HG02943 (cell line): Measurements from ENCODE around the gene FBXL19.

Experiments used
- ATAC-seq: cut with Tn5 transposase; IDR thresholded peaks from one replicate; pipeline ENCODE4 v1.9.1; 2021; ENCODE audit warnings: mild to moderate bottlenecking, low read depth, moderate library complexity; ENCODE audit not compliant: unreplicated experiment

FBXL19 gene

GRCh38 chr16:30942426-30942806, 19.0 kb downstream of the FBXL19 start:
- ATAC-seq, result no peak

GRCh38 chr16:30944352-30944751, 21.0 kb downstream of the FBXL19 start:
- ATAC-seq, result no peak

DNA sequence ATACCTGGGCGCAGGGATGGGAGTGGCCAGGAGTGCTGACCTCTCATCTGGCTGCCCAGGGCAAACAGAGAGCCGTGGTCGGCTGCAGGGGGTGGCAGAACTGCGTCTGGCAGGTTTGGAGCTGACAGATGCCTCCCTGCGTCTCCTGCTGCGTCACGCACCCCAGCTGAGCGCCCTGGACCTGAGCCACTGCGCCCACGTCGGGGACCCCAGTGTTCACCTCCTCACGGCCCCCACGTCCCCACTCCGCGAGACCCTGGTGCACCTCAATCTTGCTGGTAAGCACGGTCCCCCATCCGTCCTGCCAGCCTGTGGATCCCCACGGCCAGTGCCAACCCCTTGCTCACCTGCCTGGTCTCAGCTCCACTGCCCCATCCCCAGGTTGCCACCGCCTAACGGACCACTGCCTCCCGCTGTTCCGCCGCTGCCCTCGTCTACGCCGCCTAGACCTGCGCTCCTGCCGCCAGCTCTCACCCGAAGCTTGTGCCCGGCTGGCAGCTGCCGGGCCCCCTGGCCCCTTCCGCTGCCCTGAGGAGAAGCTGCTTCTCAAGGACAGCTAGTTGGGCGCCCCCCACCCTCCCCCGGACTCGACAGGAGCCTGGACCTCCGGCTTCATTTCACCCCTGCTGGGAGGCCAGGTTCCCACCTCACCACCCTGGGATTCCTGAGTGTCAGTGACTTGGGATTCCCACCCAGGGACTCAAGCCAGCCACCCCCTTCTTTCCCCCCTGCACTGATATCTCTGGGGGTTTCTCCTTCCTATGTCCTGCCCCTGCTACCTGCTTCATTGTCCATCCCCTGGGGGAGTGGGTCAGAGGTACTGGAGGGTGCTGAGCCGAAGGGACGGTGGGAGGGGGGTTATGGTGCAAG, 23.5 kb downstream of the FBXL19 start:
- ATAC-seq, result no peak

DNA sequence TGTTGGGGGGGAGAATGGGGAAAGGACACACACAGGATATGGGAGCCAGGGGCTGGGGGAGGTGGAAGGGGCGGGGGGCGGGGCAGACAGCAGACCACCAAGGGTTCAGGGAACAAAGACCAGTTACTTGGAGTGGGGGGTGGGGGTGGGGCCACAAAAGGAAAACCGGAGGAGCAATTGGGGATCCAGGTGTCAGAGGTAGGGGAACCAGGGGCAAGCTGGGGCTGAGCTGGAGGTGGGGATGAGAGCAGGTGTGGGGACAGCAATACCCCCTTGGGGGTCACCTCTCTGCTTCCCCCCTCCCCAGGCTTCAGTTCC, 24.1 kb downstream of the FBXL19 start:
- no peak for ATAC-seq

GRCh38 chr16:30947859-30948666, 24.7 kb downstream of the FBXL19 start:
- ATAC-seq, result peak; percentile 10

- ATAC-seq, result peak; percentile 62
These were observed 25.6 kb downstream of the FBXL19 start, which contains the start of gene ORAI3 for GRCh38 chr16:30948667-30949649. Gene ORAI3 (plus strand): TSS chr16:30949068. CDS start chr16:30949290, 222 bp downstream.

DNA sequence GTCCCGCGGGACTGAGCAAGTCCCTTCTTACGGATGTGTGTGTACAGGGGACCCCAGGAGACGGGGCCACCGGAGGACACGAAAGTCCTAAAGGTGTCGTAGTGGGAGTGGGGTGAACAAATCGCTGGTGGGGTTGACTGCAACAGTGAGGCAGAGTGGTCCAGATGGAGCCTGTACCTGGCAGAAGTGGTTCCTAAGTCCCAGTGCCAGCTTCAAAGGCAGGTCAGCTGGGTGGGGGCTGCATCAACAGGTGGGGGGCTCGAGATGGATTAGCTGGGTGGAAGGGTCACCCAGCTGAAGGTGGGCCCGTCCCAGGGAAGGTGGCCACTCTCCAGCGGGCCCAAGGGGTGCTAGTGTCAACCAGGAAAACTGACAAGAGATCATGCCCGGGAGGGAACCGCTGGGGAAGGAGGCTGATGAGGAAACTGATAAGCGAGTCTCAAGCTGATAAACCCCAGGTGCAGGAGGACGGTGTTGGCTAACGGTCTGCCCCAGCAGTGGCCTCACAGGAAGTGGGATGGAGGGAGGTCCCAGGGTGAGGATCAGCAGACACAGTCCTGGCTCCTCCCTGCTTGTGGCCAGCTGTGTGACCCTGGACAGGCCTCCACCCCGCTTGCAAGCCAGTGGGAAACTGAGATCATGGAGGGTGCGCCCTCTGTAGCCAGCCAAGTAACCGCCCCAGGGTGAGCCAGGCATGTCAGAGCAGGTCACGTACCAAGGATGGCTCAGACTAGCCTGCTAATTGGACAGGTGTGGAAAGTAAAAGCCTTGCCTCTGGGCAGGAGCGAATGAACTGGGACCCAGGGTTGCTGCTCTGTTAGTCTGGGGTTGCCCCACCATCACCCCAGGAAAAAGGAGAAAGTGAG, 26.5 kb downstream of the FBXL19 start:
- peak; percentile 46 for ATAC-seq

- no peak for ATAC-seq
These were observed 27.2 kb downstream of the FBXL19 start for GRCh38 chr16:30950516-30951065.

DNA sequence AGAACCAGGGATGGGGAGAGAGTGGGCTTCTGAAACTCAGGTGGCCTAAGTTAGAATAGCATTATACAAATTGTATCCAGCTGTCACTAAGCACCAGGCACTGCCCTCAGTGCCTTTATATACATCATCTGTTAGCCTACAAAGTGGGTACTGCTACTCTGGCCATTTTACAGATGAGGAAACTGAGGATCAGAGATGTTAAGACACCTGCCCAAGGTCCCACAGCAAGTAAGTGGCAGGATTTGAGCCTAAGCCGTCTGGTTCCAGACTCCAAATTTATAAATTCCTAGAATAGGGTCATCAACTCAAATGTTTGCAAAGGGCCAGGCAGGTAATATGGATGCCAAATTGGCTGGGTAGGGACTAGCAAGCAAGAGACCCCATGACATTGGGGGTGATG, 27.8 kb downstream of the FBXL19 start:
- ATAC-seq, result no peak

GRCh38 chr16:30951750-30952149, 28.4 kb downstream of the FBXL19 start:
- no peak for ATAC-seq

GRCh38 chr16:30953111-30953510, 29.7 kb downstream of the FBXL19 start:
- no peak for ATAC-seq

GRCh38 chr16:30953511-30954124, 30.2 kb downstream of the FBXL19 start:
- no peak for ATAC-seq

DNA sequence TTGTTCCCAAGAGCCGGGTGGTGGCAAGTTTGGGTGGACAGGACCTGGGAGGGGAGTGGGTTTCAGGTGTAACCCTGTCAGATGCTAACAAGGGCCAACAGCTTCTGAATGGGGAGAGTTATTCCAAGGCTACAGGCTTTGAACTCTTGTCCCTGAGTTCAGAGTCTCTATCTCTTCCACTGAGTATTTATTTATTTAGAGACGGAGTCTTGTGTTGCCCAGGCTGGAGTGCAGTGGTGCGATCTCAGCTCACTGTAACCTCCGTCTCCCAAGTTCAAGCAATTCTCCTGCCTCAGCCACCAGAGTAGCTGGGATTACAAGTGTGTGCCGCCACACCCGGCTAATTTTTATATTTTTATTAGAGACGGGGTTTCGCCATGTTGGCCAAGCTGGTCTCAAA, 31.6 kb downstream of the FBXL19 start:
- no peak for ATAC-seq

DNA sequence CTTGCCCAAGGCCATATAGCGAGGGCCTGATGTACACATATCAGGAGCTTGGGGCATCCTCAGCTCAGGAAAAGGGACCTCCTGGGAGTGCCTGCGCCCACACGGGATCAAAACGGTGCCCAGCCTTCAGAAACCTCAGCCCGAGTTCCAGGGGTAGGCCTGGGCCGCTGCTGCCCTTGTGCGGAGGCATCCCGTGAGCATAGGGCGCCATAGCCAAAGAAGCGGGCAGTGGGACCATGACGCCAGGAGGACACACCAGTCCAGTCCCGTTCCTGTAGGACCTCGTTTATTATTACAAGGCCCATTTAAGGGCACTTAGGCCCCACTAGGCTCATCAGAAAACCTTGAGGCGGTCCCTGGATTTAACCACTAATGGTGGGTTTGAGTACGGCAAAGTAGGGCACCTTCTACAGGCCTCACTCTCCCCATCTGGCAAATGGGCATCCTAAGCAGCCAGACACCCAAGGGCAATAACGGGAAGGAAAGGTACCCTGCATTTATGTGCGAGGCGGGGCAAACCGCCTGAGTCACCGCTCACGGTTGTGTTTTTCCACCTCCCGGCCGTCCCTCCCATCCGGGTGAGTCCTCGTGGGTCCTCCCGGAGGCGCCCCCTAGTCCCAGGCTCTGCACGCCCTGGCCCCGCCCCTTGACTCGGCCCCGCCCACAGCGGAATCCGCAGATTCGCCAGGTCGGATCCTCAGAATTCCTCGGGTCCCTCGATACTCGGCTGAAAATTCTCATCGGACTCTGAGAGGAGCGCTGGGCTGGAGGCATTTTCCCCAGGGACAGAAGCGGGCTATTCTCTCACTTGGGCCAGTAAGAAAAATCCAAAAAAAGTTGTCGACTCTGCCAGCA, 33.5 kb downstream of the FBXL19 start:
- peak; percentile 49 for ATAC-seq

GRCh38 chr16:30957456-30958174, 34.2 kb downstream of the FBXL19 start, which contains the start of gene SETD1A:
Gene SETD1A (plus strand): TSS chr16:30957754. CDS start chr16:30958732, 978 bp downstream.
- ATAC-seq, result peak; percentile 80

DNA sequence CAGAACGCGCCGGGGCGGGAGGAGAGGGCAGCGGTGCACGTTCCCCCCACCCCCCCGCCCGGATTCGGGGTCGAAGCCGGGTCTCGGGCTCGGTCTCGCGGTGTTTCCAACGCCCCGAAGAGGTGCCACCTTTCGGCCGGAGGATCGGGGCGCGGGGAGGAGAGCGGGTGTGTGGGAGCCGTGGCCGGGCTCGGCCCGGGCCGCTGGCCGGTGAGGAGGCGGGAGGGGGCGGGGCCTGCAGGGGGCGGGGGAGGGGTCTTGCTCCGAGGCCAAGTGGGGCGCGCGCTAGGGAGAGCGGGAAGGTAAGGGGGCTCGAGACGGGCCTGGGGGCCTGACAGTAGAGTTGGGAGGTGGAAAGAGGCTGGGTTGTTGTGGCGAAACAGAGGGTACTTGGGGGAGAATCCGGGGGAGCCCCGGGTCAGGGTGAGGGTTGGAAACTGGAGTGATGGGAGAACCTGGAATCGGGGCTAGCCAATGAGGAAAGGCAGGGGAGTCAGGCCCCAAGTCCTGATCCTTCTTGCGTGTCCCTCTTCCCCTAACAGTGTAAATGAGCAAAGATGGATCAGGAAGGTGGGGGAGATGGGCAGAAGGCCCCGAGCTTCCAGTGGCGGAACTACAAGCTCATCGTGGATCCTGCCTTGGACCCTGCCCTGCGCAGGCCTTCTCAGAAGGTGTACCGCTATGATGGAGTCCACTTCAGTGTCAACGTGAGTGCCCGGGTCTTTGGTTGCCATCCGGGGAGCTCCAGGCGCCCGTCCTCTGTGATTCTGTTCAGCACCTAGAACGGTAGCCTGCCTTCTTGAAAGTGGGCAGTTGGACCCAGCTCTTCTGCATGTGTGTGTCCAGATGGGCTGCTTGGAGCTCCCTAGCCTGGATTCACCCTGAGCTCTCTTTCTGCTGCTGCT, 35.1 kb downstream of the FBXL19 start:
- peak; percentile 20 for ATAC-seq
